GM12872 (cell line): Measurements from ENCODE around the gene PAX8.

Experiments
- TF ChIP-seq, protein P1 (sequence below): IDR thresholded peaks from 3 replicates; pipeline ENCODE4 v1.5.1; 2011; ENCODE audit warnings: low read depth, mild to moderate bottlenecking, low read length, moderate library complexity; ENCODE audit not compliant: insufficient read depth

PAX8 gene

DNA sequence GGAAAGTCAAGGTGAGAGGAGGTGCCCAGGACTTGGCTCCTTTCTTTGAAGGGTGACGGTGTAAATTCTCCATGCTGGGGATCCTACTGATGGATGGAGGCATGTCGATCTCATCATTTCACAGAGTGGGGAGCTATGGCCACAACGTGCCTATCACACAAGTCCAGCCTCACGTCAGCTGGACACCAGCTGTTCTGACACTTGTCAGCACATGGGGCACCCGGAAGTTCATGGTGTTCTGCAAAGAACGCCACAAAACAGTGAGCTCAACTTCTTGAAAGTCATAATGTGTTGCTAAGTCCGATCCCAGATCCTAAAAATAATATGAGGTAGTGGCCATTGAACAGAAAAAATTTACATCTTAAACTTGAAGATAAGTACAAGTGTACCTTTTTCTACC is 12.3 kb downstream of the PAX8 start:
- TF ChIP-seq, protein P1, sequence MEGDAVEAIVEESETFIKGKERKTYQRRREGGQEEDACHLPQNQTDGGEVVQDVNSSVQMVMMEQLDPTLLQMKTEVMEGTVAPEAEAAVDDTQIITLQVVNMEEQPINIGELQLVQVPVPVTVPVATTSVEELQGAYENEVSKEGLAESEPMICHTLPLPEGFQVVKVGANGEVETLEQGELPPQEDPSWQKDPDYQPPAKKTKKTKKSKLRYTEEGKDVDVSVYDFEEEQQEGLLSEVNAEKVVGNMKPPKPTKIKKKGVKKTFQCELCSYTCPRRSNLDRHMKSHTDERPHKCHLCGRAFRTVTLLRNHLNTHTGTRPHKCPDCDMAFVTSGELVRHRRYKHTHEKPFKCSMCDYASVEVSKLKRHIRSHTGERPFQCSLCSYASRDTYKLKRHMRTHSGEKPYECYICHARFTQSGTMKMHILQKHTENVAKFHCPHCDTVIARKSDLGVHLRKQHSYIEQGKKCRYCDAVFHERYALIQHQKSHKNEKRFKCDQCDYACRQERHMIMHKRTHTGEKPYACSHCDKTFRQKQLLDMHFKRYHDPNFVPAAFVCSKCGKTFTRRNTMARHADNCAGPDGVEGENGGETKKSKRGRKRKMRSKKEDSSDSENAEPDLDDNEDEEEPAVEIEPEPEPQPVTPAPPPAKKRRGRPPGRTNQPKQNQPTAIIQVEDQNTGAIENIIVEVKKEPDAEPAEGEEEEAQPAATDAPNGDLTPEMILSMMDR = no peak

DNA sequence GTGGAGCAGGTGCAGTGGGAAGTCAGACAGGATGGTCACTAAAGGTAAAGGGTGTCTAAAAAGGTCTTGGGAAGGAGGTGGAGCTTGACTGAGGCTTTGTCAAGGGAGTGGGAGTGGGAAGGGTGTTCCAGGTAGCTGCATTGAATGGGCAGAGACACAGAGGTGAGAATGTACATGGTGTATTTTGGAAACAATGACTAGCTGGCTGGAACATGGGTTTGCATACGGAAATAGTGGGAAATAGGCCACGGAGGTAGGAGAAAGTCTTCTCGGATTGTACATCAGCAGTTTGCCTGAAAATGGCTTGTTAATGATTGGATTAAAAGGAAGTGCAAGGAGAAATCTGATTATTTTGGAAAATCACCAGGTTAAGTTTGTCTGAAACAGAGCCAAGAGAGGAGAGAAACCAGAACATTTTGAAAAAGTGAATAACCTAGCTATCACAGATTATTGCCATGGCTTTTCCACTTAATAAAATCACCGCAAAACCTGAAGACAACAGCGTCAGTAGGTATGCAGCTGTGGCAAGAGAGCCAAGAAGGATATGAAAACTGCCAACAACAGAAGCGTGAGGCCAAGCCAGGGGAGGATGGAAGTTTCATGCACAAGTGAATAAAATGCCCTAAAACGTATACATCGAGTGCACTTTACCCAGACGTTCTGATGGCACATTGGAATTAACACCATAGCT is 13.9 kb downstream of the PAX8 start:
- TF ChIP-seq, protein P1 = no peak

DNA sequence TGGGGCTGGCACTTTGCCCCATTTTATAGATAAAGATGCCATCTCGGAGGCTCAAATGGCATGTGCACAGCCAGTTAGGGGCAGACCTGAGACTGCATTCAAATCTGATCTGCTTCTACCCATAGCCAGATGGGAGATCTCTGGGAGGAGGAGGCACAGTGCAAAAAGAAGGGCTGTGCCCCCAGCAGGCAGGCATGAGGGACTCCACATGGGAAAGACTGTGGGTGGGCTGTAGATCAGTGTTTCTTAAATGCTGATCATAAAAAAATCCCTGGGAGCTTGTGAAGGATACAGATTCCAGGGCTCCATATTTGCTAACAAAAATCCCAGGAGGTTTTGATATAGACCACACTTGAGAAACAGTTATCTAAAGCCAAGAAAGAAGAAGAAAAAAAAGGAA is 15.2 kb downstream of the PAX8 start:
- TF ChIP-seq, protein P1 = no peak

DNA sequence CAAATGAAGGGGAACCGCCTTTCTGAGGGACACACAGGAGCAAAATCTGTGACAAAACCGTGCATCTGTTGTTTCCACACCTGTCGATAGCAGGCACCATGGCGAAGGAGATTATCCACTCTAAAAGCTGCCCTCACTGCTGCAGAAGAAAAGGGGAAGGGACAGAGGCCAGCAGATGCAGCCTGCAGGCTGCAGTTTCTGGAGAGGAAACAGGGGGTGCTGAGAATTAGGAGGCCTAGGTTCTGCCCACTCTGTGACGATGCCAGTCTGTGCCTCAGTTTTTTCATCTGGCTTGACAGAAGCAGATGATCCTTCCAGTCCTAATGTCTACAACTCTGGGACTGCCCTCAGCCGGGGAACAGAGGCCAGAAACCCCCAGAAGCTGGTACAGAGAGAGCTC is 17.7 kb downstream of the PAX8 start:
- TF ChIP-seq, protein P1 = no peak

DNA sequence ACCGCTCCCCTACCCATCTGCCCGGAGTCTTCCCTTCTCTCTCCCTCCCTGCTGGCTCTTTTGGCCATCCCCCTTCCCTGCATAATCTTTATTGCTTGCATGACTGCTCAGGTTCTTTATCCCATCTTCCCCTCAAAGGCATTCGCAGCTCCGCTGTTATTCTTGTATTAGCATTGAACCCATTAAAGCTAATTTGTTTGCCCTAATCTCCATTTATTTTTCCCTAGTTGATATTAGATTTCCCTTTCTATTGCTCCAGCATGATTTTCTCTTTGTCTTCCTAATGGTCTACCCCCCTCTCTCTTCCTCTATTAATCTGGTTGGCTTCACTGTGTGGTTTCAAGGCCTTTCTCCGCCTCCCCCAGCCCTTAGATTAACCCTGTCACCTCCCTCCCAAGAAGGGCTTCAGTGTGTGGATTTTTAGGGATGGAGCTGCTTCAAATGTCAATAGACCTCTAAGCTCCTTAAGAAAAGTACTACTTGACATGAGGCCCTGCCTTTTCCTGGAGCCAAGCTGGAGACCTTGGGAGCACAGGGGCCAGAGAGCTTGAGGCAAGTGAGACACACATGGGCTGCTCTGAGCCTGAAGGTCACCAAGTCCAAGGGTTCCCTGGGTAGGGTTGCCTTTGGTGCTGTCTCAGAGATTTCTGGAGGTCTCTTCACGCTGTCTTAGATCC is 20.1 kb downstream of the PAX8 start:
- TF ChIP-seq, protein P1 = no peak

DNA sequence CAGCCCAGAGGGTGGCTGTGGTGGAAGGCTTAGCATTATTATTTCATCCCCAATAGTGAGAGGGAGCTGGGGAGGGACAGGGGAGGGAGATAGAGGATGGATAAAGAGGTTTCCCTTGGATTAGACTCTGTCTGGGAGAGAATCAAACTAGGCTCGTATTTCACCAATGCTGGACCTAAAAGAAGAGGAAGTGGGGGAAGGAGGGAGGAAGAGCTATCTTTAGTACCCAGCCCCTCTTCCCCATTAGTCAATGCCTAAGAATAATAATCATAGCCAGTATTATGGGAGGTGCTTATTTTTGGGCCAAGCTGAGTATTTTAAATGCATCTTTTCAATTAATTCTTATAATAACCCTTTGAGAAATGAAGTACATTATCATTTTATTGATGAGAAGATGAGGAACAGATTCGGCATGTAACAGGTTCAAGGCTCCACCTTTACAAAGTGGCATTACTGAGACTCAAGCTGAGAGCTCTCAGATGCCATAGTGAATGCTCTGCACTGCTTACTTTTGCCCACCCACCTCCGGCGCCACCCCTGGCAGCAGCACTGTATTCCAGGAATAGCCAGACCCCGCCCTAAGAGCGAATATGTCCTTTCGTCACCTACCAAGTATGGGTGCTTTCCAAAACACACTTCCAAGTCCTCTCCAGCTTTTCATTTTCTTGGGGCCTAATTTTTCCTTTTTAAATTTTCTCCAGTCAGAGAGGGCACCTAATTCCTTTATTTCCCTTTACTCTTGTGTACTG is 21.0 kb downstream of the PAX8 start:
- TF ChIP-seq, protein P1 = no peak
